WTC11 (cell line): ENCODE results near the gene CXCR5. TPM values are rescaled to one million over a fixed set of nuclear protein-coding genes. Genes with fewer than 3 reads are reported as not detected.

ENCODE experiments used
- ATAC-seq: fragments of 200-7000 bp; cut with Tn5 transposase; 2 replicates; pipeline ENCODE4 v1.10.0; 2021; ENCODE audit warnings: mild to moderate bottlenecking, moderate library complexity
- CTCF ChIA-PET: fragments of 300-600 bp; sonication (Branson Sonifier 250); formaldehyde crosslinking; loops from one replicate; lab custom pipeline; 2021; ENCODE audit warnings: antibody characterized with exemption; lab: Charles Lee
- POLR2A ChIA-PET: fragments of 350-600 bp; sonication (Branson Sonifier 250); formaldehyde crosslinking; loops from one replicate; lab custom pipeline; 2021; ENCODE audit warnings: antibody characterized with exemption; lab: Charles Lee
- DNase-seq: peaks from one replicate; pipeline ENCODE4 v3.0.0; 2021; ENCODE audit warnings: low spot score
- H3K27ac Mint-ChIP-seq: 2 replicates; pipeline ENCODE4 v1.8.0; 2021; ENCODE audit warnings: mixed read lengths
- H3K27me3 Mint-ChIP-seq: 2 replicates; pipeline ENCODE4 v1.8.0; 2021; ENCODE audit warnings: low read depth, mild to moderate bottlenecking, moderate library complexity, mixed read lengths
- H3K36me3 Mint-ChIP-seq: 2 replicates; pipeline ENCODE4 v1.8.0; 2021; ENCODE audit warnings: mixed read lengths
- H3K4me1 Mint-ChIP-seq: 2 replicates; pipeline ENCODE4 v1.8.0; 2022; ENCODE audit warnings: mixed read lengths
- H3K4me3 Mint-ChIP-seq: 2 replicates; pipeline ENCODE4 v1.8.0; 2021; ENCODE audit warnings: mild to moderate bottlenecking, moderate library complexity, mixed read lengths
- H3K9me3 Mint-ChIP-seq: 2 replicates; pipeline ENCODE4 v1.8.0; 2021; ENCODE audit warnings: mixed read lengths
- ATF6 ChIP-seq: sonication (generic); formaldehyde crosslinking; IDR thresholded peaks from 2 replicates; pipeline ENCODE4 v1.8.1; 2023; ENCODE audit warnings: mild to moderate bottlenecking, missing genetic modification reagents
- CREM ChIP-seq: sonication (generic); formaldehyde crosslinking; IDR thresholded peaks from 2 replicates; pipeline ENCODE4 v1.8.1; 2022; ENCODE audit warnings: mild to moderate bottlenecking, missing genetic modification reagents, moderate library complexity
- GABPB1 ChIP-seq: sonication (generic); formaldehyde crosslinking; IDR thresholded peaks from 2 replicates; pipeline ENCODE4 v1.8.1; 2023; ENCODE audit warnings: mild to moderate bottlenecking, missing genetic modification reagents
- MLX ChIP-seq: sonication (generic); formaldehyde crosslinking; IDR thresholded peaks from 2 replicates; pipeline ENCODE4 v1.8.1; 2023; ENCODE audit warnings: mild to moderate bottlenecking, missing genetic modification reagents, moderate library complexity
- RORB ChIP-seq: fragments of 250-450 bp; sonication (Bioruptor Pico); IDR thresholded peaks from 2 replicates; pipeline ENCODE4 v1.9.0; 2021; ENCODE audit warnings: mild to moderate bottlenecking
- SMAD3 ChIP-seq: sonication (generic); formaldehyde crosslinking; IDR thresholded peaks from 2 replicates; pipeline ENCODE4 v1.8.0; 2022; ENCODE audit warnings: missing genetic modification reagents, mild to moderate bottlenecking, borderline replicate concordance
- ZNF121 ChIP-seq: sonication (generic); formaldehyde crosslinking; IDR thresholded peaks from 2 replicates; pipeline ENCODE4 v1.8.0; 2023; ENCODE audit warnings: missing genetic modification reagents
- ZNF232 ChIP-seq: sonication (generic); formaldehyde crosslinking; IDR thresholded peaks from 2 replicates; pipeline ENCODE4 v1.8.0; 2022; ENCODE audit warnings: mild to moderate bottlenecking, missing genetic modification reagents
- total RNA-seq: library from RNA; stranded (reverse); gene quantifications from 3 replicates; pipeline ENCODE4 v1.2.3, GENCODE V29; 2021
- TF ChIP-seq, protein P1 (sequence below): sonication (generic); formaldehyde crosslinking; IDR thresholded peaks from 2 replicates; pipeline ENCODE4 v1.8.1; 2022; ENCODE audit warnings: low read depth, missing genetic modification reagents, borderline replicate concordance
- TF ChIP-seq, protein P2 (sequence below): sonication (generic); formaldehyde crosslinking; IDR thresholded peaks from 2 replicates; pipeline ENCODE4 v1.8.1; 2023; ENCODE audit warnings: mild to moderate bottlenecking, missing genetic modification reagents, borderline replicate concordance
- TF ChIP-seq, protein P3 (sequence below): fragments of 250-450 bp; sonication (Bioruptor Pico); IDR thresholded peaks from 2 replicates; pipeline ENCODE4 v1.9.0; 2021; ENCODE audit warnings: mild to moderate bottlenecking, borderline replicate concordance

Gene CXCR5
- total RNA-seq, 1 experiment from 2014 or later, result 0.07 TPM

DNA sequence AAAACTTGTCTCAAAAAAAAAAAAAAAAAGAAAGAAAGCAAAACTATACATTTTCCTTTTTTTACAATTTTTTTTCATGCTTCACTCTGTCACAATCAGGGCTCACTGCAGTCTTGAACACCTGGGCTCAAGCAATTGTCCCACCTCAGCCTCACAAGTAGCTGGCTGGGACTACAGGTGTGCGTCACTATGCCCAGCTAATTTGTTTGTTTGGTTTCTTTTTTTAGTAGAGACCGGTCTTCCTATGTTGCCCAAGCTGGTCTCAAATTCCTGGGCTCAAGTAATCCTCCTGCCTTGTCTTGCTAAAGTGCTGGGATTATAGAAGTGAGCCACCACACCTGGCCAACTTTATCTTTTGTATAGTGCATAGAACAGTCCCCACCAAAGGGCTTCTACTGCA lies 15.0 kb upstream of the CXCR5 start:
- Mint-ChIP-seq H3K4me1 (peaks cover 18% of the 10 kb centered on the region), H3K36me3 (no peaks in the 10 kb centered on the region), H3K4me3 (no peak overlapping the region), H3K27me3 (no peaks in the 10 kb centered on the region; the same call in 1 of the 2 replicates), H3K9me3 (no peaks in the 10 kb centered on the region), H3K27ac (no peak overlapping the region)
- ChIA-PET CTCF (interaction anchor here (0.6 to 3.4 kb wide), 7 partner anchors 15 to 94 kb away, joined by 3 to 12 read pairs (median 5); partner anchors contain the start of genes CXCR5 and DDX6), POLR2A (interaction anchor here (0.7 kb wide), 1 partner anchor 61 kb away, joined by 4 read pairs; no protein-coding TSS in a partner anchor)
- DNase-seq, result no peak
- TF ChIP-seq ZNF121, result no peak
- no peak for TF ChIP-seq SMAD3 (CRISPR knock-in tag)
- TF ChIP-seq ATF6 (CRISPR knock-in tag), result no peak
- TF ChIP-seq ZNF232 (CRISPR knock-in tag), result no peak
- TF ChIP-seq GABPB1, result no peak
- TF ChIP-seq MLX (CRISPR knock-in tag), result no peak
- TF ChIP-seq, protein P1, sequence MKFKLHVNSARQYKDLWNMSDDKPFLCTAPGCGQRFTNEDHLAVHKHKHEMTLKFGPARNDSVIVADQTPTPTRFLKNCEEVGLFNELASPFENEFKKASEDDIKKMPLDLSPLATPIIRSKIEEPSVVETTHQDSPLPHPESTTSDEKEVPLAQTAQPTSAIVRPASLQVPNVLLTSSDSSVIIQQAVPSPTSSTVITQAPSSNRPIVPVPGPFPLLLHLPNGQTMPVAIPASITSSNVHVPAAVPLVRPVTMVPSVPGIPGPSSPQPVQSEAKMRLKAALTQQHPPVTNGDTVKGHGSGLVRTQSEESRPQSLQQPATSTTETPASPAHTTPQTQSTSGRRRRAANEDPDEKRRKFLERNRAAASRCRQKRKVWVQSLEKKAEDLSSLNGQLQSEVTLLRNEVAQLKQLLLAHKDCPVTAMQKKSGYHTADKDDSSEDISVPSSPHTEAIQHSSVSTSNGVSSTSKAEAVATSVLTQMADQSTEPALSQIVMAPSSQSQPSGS (CRISPR knock-in tag), result no peak
- TF ChIP-seq, protein P2, sequence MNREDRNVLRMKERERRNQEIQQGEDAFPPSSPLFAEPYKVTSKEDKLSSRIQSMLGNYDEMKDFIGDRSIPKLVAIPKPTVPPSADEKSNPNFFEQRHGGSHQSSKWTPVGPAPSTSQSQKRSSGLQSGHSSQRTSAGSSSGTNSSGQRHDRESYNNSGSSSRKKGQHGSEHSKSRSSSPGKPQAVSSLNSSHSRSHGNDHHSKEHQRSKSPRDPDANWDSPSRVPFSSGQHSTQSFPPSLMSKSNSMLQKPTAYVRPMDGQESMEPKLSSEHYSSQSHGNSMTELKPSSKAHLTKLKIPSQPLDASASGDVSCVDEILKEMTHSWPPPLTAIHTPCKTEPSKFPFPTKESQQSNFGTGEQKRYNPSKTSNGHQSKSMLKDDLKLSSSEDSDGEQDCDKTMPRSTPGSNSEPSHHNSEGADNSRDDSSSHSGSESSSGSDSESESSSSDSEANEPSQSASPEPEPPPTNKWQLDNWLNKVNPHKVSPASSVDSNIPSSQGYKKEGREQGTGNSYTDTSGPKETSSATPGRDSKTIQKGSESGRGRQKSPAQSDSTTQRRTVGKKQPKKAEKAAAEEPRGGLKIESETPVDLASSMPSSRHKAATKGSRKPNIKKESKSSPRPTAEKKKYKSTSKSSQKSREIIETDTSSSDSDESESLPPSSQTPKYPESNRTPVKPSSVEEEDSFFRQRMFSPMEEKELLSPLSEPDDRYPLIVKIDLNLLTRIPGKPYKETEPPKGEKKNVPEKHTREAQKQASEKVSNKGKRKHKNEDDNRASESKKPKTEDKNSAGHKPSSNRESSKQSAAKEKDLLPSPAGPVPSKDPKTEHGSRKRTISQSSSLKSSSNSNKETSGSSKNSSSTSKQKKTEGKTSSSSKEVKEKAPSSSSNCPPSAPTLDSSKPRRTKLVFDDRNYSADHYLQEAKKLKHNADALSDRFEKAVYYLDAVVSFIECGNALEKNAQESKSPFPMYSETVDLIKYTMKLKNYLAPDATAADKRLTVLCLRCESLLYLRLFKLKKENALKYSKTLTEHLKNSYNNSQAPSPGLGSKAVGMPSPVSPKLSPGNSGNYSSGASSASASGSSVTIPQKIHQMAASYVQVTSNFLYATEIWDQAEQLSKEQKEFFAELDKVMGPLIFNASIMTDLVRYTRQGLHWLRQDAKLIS (CRISPR knock-in tag), result no peak
- TF ChIP-seq, protein P3, sequence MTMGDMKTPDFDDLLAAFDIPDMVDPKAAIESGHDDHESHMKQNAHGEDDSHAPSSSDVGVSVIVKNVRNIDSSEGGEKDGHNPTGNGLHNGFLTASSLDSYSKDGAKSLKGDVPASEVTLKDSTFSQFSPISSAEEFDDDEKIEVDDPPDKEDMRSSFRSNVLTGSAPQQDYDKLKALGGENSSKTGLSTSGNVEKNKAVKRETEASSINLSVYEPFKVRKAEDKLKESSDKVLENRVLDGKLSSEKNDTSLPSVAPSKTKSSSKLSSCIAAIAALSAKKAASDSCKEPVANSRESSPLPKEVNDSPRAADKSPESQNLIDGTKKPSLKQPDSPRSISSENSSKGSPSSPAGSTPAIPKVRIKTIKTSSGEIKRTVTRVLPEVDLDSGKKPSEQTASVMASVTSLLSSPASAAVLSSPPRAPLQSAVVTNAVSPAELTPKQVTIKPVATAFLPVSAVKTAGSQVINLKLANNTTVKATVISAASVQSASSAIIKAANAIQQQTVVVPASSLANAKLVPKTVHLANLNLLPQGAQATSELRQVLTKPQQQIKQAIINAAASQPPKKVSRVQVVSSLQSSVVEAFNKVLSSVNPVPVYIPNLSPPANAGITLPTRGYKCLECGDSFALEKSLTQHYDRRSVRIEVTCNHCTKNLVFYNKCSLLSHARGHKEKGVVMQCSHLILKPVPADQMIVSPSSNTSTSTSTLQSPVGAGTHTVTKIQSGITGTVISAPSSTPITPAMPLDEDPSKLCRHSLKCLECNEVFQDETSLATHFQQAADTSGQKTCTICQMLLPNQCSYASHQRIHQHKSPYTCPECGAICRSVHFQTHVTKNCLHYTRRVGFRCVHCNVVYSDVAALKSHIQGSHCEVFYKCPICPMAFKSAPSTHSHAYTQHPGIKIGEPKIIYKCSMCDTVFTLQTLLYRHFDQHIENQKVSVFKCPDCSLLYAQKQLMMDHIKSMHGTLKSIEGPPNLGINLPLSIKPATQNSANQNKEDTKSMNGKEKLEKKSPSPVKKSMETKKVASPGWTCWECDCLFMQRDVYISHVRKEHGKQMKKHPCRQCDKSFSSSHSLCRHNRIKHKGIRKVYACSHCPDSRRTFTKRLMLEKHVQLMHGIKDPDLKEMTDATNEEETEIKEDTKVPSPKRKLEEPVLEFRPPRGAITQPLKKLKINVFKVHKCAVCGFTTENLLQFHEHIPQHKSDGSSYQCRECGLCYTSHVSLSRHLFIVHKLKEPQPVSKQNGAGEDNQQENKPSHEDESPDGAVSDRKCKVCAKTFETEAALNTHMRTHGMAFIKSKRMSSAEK, result no peak
- no peak for TF ChIP-seq CREM (CRISPR knock-in tag)
- TF ChIP-seq RORB (CRISPR knock-in tag), result no peak
- ATAC-seq, result no peak
